Peyer's patch (tissue), 4 donors: ENCODE data around the gene BAHCC1.

ENCODE experiments used
- POLR2A ChIP-seq, 2 donors: fragments of 450-650 bp; IDR thresholded peaks; one replicate each; pipeline ENCODE4 v1.5.1; 2017; ENCODE audit warnings: antibody characterized with exemption in 2 of 2, mild to moderate bottlenecking in 2 of 2, moderate library complexity in 2 of 2
- TF ChIP-seq, protein P1 (sequence below), 6 experiments: fragments of 450-650 bp in 4 of 6; fragments of 200-600 bp in 2 of 6; sonication (generic) in 1 of 6; IDR thresholded peaks; one replicate each; pipeline ENCODE4 v1.5.1; 2017 to 2019; ENCODE audit warnings: antibody characterized with exemption in 6 of 6, mild to moderate bottlenecking in 3 of 6, moderate library complexity in 1 of 6

DNA sequence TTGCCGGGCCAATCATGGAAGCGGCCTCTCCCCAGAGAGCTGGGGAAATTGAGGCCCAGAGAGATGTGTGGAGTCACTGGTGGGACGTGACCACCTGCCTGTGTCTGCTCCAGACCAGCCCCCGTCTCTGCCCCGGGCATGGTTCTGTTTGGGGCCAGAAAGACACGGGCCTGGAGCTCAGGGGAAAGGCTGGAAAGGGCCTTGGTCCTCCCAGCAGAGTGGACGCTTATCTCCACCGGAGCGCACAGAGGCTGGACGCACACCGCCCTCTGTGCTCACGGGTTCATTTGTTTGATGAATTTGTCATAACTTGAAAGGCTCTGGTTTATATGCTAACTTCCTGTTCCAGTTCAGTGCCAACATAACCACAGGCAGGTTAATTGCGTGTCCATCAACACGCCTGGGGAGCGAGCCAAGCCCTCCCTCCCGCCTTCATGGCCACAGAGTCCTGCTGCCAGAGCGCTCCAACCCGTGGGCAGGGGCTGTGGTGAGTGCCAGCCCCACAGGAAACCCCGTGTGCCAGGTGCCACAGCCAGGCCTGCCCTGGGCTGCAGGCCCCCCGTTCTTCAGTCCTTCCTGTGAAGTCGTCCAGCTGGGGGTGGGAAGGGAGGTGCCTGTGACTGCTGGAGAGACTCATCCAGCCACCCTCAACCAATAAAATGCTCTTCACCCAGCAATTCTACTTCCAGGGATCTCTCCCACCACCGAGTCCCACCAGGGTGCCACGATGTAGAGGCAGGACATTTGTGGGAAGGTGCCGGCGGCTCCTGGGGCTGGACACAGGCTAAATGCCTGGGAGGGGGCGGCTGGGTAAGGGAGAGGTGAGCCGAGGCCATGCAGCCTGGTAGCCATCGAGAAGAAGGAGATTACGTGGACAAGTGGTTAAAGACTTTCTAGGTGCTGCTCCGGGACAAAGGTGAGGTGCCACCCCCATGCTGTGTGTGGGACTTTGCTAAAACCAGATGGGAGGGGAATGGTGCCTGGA is 29.4 kb upstream of the BAHCC1 start:
- TF ChIP-seq, protein P1, sequence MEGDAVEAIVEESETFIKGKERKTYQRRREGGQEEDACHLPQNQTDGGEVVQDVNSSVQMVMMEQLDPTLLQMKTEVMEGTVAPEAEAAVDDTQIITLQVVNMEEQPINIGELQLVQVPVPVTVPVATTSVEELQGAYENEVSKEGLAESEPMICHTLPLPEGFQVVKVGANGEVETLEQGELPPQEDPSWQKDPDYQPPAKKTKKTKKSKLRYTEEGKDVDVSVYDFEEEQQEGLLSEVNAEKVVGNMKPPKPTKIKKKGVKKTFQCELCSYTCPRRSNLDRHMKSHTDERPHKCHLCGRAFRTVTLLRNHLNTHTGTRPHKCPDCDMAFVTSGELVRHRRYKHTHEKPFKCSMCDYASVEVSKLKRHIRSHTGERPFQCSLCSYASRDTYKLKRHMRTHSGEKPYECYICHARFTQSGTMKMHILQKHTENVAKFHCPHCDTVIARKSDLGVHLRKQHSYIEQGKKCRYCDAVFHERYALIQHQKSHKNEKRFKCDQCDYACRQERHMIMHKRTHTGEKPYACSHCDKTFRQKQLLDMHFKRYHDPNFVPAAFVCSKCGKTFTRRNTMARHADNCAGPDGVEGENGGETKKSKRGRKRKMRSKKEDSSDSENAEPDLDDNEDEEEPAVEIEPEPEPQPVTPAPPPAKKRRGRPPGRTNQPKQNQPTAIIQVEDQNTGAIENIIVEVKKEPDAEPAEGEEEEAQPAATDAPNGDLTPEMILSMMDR (IDR thresholded peaks at IDR 0.05), result no peak
- TF ChIP-seq POLR2A (IDR thresholded peaks at IDR 0.05), result peak; percentile 69 to 91
